Esophagus muscularis mucosa (tissue), 3 donors: ENCODE measurements around the gene C1orf105.
"Not testable (repeated sequence)": the region's sequence is repeated elsewhere in the genome, so short reads cannot be mapped to it uniquely, and the experiment has no call there.

Experiments used
- CTCF ChIP-seq, 3 experiments: fragments of 200-600 bp in 2 of 3; fragments of 450-650 bp in 1 of 3; sonication (generic) in 2 of 3; IDR thresholded peaks; one replicate each; pipeline ENCODE4 v1.5.1; 2017 to 2019; ENCODE audit warnings: antibody characterized with exemption in 3 of 3, mild to moderate bottlenecking in 2 of 3, moderate library complexity in 1 of 3
- EP300 ChIP-seq: sonication (generic); formaldehyde crosslinking; IDR thresholded peaks from one replicate; pipeline ENCODE4 v1.6.1; 2017; ENCODE audit warnings: antibody characterized with exemption

GRCh38 chr1:172437183-172437582 is 16.7 kb downstream of the C1orf105 start:
- not testable (repeated sequence) for TF ChIP-seq EP300; CTCF (IDR thresholded peaks at IDR 0.05)
